ENCODE measurements around the gene ABCD1. TPM values are rescaled to one million over a fixed set of nuclear protein-coding genes. Genes with fewer than 3 reads are reported as not detected.
"Not testable (repeated sequence)": the region's sequence is repeated elsewhere in the genome, so short reads cannot be mapped to it uniquely, and the experiment has no call there.

The ABCD1 gene
- total RNA-seq, 1 donor from 2014 or later: 0.79 TPM

DNA sequence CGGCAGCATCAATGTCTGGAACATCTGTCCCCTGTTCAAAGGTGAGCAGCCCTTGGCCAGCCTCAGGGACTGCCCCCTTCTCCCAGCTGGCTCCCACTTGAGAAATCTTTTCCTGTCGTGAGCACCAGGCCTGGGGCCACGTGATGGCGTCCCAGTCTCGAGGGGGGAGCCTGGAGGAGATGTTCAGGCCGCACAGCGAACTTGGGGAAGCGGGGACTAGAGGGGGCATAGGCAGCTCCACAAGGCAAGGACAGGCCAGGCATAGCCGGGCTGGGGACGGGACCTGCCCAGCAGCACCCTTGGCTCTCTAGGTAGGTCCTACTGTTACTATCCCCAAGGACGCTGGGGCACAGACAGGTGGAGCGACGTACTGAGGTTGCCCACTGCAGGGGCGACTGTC lies 34.2 kb upstream of the ABCD1 start:
- no peaks in the 10 kb centered on the region for H3K9me3 ChIP-seq (ENCODE audit: low read depth)
- H3K79me2 ChIP-seq (ENCODE audit: low read depth): peaks cover 56% of the 10 kb centered on the region
- H3K4me2 ChIP-seq: peak overlapping the region; percentile 83
- H3K36me3 Mint-ChIP-seq: no peaks in the 10 kb centered on the region
- H3K9ac ChIP-seq: peak overlapping the region; percentile 42
- peaks cover 65% of the 10 kb centered on the region for H4K20me1 ChIP-seq (ENCODE audit: low read depth)
- H3K27ac Mint-ChIP-seq: no peak overlapping the region
- no peaks in the 10 kb centered on the region for H3K27me3 ChIP-seq
- no peak overlapping the region for H3K27ac ChIP-seq
- H3K4me1 Mint-ChIP-seq: peaks cover 17% of the 10 kb centered on the region
- H3K4me1 ChIP-seq: no peaks in the 10 kb centered on the region
- H3F3A ChIP-seq (ENCODE audit: low read depth): peaks cover 14% of the 10 kb centered on the region
- TF ChIP-seq, protein P1, sequence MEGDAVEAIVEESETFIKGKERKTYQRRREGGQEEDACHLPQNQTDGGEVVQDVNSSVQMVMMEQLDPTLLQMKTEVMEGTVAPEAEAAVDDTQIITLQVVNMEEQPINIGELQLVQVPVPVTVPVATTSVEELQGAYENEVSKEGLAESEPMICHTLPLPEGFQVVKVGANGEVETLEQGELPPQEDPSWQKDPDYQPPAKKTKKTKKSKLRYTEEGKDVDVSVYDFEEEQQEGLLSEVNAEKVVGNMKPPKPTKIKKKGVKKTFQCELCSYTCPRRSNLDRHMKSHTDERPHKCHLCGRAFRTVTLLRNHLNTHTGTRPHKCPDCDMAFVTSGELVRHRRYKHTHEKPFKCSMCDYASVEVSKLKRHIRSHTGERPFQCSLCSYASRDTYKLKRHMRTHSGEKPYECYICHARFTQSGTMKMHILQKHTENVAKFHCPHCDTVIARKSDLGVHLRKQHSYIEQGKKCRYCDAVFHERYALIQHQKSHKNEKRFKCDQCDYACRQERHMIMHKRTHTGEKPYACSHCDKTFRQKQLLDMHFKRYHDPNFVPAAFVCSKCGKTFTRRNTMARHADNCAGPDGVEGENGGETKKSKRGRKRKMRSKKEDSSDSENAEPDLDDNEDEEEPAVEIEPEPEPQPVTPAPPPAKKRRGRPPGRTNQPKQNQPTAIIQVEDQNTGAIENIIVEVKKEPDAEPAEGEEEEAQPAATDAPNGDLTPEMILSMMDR (IDR thresholded peaks at IDR 0.05): no peak
- TF ChIP-seq EZH2 (IDR thresholded peaks at IDR 0.05) (no peak), EZH2phosphoT487 (IDR thresholded peaks at IDR 0.05) (no peak)
- H3K4me3 Mint-ChIP-seq: peak overlapping the region; percentile 66
- peak overlapping the region; percentile 59 for H3K4me3 ChIP-seq
- H3K9me3 Mint-ChIP-seq: peaks cover 9% of the 10 kb centered on the region
- H3K27me3 Mint-ChIP-seq (ENCODE audit: insufficient read depth, low read depth): peaks cover 3% of the 10 kb centered on the region
- no peaks in the 10 kb centered on the region for H3K36me3 ChIP-seq
- H2AFZ ChIP-seq (replicated peaks): no peak overlapping the region
- DNase-seq (ENCODE audit: low spot score): no peak

DNA sequence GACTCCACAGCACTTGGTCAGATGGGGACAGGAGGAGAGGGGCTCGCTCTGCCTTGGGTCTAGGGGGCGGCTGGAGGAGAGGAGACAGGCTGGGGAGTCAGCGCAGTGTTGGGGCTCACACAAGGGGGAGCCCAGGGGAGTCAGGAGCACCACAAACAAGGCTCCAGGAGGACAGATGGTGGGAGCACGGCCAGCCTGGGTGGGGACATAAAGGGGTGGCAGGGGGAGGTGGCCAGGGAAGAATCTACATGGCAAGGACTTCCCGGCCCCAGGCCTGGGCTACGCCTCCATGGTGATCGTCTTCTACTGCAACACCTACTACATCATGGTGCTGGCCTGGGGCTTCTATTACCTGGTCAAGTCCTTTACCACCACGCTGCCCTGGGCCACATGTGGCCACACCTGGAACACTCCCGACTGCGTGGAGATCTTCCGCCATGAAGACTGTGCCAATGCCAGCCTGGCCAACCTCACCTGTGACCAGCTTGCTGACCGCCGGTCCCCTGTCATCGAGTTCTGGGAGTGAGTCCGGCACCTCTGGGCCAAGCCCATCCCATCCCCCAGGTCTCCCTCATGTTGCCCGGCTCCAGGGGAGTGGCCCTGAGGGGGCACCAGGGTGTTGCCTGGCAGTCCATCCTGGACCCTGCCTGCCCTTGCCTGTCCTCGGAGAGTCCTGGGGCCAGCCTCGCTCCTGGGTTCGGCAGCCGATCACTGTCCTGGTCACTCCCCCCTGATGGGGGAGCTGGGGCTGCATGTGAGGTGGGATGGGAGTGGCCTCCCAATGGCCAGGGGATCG lies 33.4 kb upstream of the ABCD1 start:
- H2AFZ ChIP-seq (replicated peaks); H3K36me3 Mint-ChIP-seq; H3K36me3 ChIP-seq; H3K27me3 Mint-ChIP-seq (ENCODE audit: insufficient read depth, low read depth); H3K9me3 ChIP-seq (ENCODE audit: low read depth); H3K9me3 Mint-ChIP-seq; H3K27ac Mint-ChIP-seq; DNase-seq (ENCODE audit: low spot score); H3K27me3 ChIP-seq; H3K27ac ChIP-seq; H3K9ac ChIP-seq; H3F3A ChIP-seq (ENCODE audit: low read depth); H3K4me1 ChIP-seq: not testable (repeated sequence)
- Mint-ChIP-seq H3K4me3 (peak overlapping the region; percentile 67), H3K4me1 (peaks cover 14% of the 10 kb centered on the region)
- H4K20me1 ChIP-seq (ENCODE audit: low read depth): peaks cover 73% of the 10 kb centered on the region
- H3K4me3 ChIP-seq: peak overlapping the region; percentile 19
- H3K79me2 ChIP-seq (ENCODE audit: low read depth): peaks cover 49% of the 10 kb centered on the region
- peak overlapping the region; percentile 83 for H3K4me2 ChIP-seq

DNA sequence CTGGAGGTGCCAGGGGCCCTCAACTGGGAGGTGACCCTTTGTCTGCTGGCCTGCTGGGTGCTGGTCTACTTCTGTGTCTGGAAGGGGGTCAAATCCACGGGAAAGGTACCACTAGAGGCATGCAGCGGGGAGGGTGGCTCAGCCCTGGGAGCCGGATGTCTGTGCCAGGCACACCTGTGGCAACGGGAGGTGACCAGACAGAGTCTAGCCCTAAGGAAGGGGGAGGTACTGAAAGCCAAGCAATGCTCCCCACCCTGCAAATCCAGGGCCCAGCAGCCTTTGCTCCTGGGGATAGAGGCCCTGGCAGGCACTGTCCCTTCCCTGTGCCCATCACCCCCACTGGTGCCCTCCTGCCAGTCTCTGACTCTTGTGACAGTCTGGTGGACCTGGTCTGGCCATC lies 32.7 kb upstream of the ABCD1 start:
- H3K27me3 Mint-ChIP-seq (ENCODE audit: insufficient read depth, low read depth): peaks cover 3% of the 10 kb centered on the region
- Histone ChIP-seq H3F3A (ENCODE audit: low read depth) (peaks cover 3% of the 10 kb centered on the region), H4K20me1 (ENCODE audit: low read depth) (peaks cover 80% of the 10 kb centered on the region), H3K4me1 (no peaks in the 10 kb centered on the region), H3K79me2 (ENCODE audit: low read depth) (peaks cover 47% of the 10 kb centered on the region), H3K27me3 (no peaks in the 10 kb centered on the region), H3K9me3 (ENCODE audit: low read depth) (no peaks in the 10 kb centered on the region), H3K27ac (no peak overlapping the region), H3K9ac (no peak overlapping the region), H3K4me2 (no peak overlapping the region), H3K36me3 (no peaks in the 10 kb centered on the region), H3K4me3 (peak overlapping the region; percentile 19), H2AFZ (replicated peaks) (no peak overlapping the region)
- H3K27ac Mint-ChIP-seq: no peak overlapping the region
- H3K4me3 Mint-ChIP-seq: no peak overlapping the region
- H3K36me3 Mint-ChIP-seq: no peaks in the 10 kb centered on the region
- TF ChIP-seq EZH2phosphoT487 (IDR thresholded peaks at IDR 0.05): no peak
- TF ChIP-seq, protein P1 (IDR thresholded peaks at IDR 0.05): no peak
- no peak for TF ChIP-seq EZH2 (IDR thresholded peaks at IDR 0.05)
- H3K9me3 Mint-ChIP-seq: peaks cover 9% of the 10 kb centered on the region
- peaks cover 8% of the 10 kb centered on the region for H3K4me1 Mint-ChIP-seq
- DNase-seq (ENCODE audit: low spot score): no peak

DNA sequence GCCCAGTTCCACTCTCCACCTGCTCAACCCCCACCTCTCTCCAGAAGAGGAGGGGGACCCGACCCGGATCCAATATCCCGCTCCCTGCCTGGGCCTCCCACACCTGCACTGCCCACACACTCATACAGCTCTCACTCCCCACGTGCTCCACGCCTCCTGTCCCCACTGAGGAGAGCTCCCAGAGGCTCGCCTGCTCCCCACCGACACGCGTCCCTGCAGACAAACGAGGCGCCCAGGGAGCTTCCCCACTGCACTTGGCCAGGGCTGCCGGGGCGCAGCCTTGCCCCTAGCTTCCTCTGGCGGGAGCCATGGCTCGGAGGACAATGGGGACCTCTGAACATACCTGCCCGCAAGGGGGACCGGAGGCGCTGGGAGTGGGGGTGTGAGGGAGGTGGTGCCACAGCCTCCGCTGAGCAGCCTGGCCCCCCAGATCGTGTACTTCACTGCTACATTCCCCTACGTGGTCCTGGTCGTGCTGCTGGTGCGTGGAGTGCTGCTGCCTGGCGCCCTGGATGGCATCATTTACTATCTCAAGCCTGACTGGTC lies 32.0 kb upstream of the ABCD1 start:
- H3K27me3 Mint-ChIP-seq (ENCODE audit: insufficient read depth, low read depth): peaks cover 3% of the 10 kb centered on the region
- Histone ChIP-seq H3K27ac (no peak overlapping the region), H3K4me2 (no peak overlapping the region), H2AFZ (replicated peaks) (no peak overlapping the region), H3K79me2 (ENCODE audit: low read depth) (peaks cover 47% of the 10 kb centered on the region), H3K36me3 (no peaks in the 10 kb centered on the region), H3F3A (ENCODE audit: low read depth) (peaks cover 6% of the 10 kb centered on the region), H3K27me3 (no peaks in the 10 kb centered on the region), H3K4me1 (no peaks in the 10 kb centered on the region), H3K9ac (no peak overlapping the region), H3K4me3 (no peak overlapping the region), H4K20me1 (ENCODE audit: low read depth) (peaks cover 84% of the 10 kb centered on the region), H3K9me3 (ENCODE audit: low read depth) (no peaks in the 10 kb centered on the region)
- no peaks in the 10 kb centered on the region for H3K36me3 Mint-ChIP-seq
- H3K4me3 Mint-ChIP-seq: peak overlapping the region; percentile 65
- no peak overlapping the region for H3K27ac Mint-ChIP-seq
- peaks cover 8% of the 10 kb centered on the region for H3K4me1 Mint-ChIP-seq
- DNase-seq (ENCODE audit: low spot score): no peak
- H3K9me3 Mint-ChIP-seq: peaks cover 15% of the 10 kb centered on the region
- TF ChIP-seq, protein P1 (IDR thresholded peaks at IDR 0.05): no peak
- TF ChIP-seq EZH2phosphoT487 (IDR thresholded peaks at IDR 0.05) (no peak), EZH2 (IDR thresholded peaks at IDR 0.05) (no peak)

All from neural progenitor cell (in vitro differentiated cells).